Measurements from ENCODE around the gene FOXP1. TPM values are rescaled to one million over a fixed set of nuclear protein-coding genes. Genes with fewer than 3 reads are reported as not detected.

The FOXP1 gene
- total RNA-seq, 1 donor from 2014 or later: 128 TPM

GRCh38 chr3:71132995-71133730 lies 450.4 kb downstream of the FOXP1 start:
- Histone ChIP-seq H3K4me3 (no peak overlapping the region), H3K36me3 (no peaks in the 10 kb centered on the region), H3K27ac (no peak overlapping the region), H3K4me1 (peaks cover 37% of the 10 kb centered on the region), H3K9me3 (no peaks in the 10 kb centered on the region), H3K27me3 (no peaks in the 10 kb centered on the region)
- TF ChIP-seq POLR2AphosphoS5 (IDR thresholded peaks at IDR 0.05; ENCODE audit: insufficient read depth in 1 of 2, low read depth in 1 of 2) (no peak), CTCF (IDR thresholded peaks at IDR 0.05) (no peak), POLR2A (IDR thresholded peaks at IDR 0.05) (no peak)
- no peak for DNase-seq (ENCODE audit: extremely low spot score in 2 of 2)
- intact Hi-C loops (cut with DNase I): loop anchor here (10.0 kb wide), 1 partner anchor 68 kb away; no protein-coding TSS in a partner anchor

GRCh38 chr3:71131375-71132314 lies 451.9 kb downstream of the FOXP1 start:
- Histone ChIP-seq H3K9me3 (no peaks in the 10 kb centered on the region), H3K4me1 (peaks cover 51% of the 10 kb centered on the region), H3K27ac (peak overlapping the region; percentile 91), H3K4me3 (no peak overlapping the region), H3K36me3 (no peaks in the 10 kb centered on the region), H3K27me3 (no peaks in the 10 kb centered on the region)
- no peak for TF ChIP-seq POLR2A (IDR thresholded peaks at IDR 0.05)
- intact Hi-C loops (cut with DNase I): loop anchor here (10.0 kb wide), 1 partner anchor 67 kb away; no protein-coding TSS in a partner anchor
- DNase-seq (ENCODE audit: extremely low spot score in 2 of 2): no peak

GRCh38 chr3:71130471-71131374 lies 452.8 kb downstream of the FOXP1 start:
- Histone ChIP-seq H3K27ac (peak overlapping the region; percentile 91), H3K4me3 (peak overlapping the region; percentile 43 to 55), H3K9me3 (no peaks in the 10 kb centered on the region), H3K27me3 (no peaks in the 10 kb centered on the region), H3K4me1 (peaks cover 55% of the 10 kb centered on the region), H3K36me3 (no peaks in the 10 kb centered on the region)
- no peak for DNase-seq (ENCODE audit: extremely low spot score in 2 of 2)
- intact Hi-C loops (cut with DNase I): loop anchor here (10.0 kb wide), 1 partner anchor 66 kb away; no protein-coding TSS in a partner anchor
- TF ChIP-seq POLR2A (IDR thresholded peaks at IDR 0.05): peak in 1 of 2 donors; percentile 41
- peak in 1 of 3 experiments; percentile 19 for TF ChIP-seq CTCF (IDR thresholded peaks at IDR 0.05)
- TF ChIP-seq POLR2AphosphoS5 (IDR thresholded peaks at IDR 0.05; ENCODE audit: insufficient read depth in 1 of 2, low read depth in 1 of 2): peak in 1 of 2 donors; percentile 70

GRCh38 chr3:71129611-71130431 lies 453.7 kb downstream of the FOXP1 start:
- Histone ChIP-seq H3K36me3 (no peaks in the 10 kb centered on the region), H3K27ac (peak overlapping the region; percentile 91), H3K4me3 (peak overlapping the region; percentile 43 to 55), H3K4me1 (peaks cover 51% of the 10 kb centered on the region), H3K27me3 (no peaks in the 10 kb centered on the region), H3K9me3 (no peaks in the 10 kb centered on the region)
- intact Hi-C loops (cut with DNase I): loop anchor here (10.0 kb wide), 2 partner anchors 65 to 115 kb away; no protein-coding TSS in a partner anchor
- TF ChIP-seq POLR2AphosphoS5 (IDR thresholded peaks at IDR 0.05; ENCODE audit: insufficient read depth in 1 of 2, low read depth in 1 of 2) (no peak), CTCF (IDR thresholded peaks at IDR 0.05) (no peak), POLR2A (IDR thresholded peaks at IDR 0.05) (no peak)
- DNase-seq (ENCODE audit: extremely low spot score in 2 of 2): no peak
